Measurements from ENCODE around the gene TTC6. TPM values are rescaled to one million over a fixed set of nuclear protein-coding genes. Genes with fewer than 3 reads are reported as not detected.
A peak's percentile ranks its signal among the peaks of the same experiment; 100 is the strongest.

Gene TTC6
- total RNA-seq, 1 experiment from 2014 or later = 0.06 TPM

DNA sequence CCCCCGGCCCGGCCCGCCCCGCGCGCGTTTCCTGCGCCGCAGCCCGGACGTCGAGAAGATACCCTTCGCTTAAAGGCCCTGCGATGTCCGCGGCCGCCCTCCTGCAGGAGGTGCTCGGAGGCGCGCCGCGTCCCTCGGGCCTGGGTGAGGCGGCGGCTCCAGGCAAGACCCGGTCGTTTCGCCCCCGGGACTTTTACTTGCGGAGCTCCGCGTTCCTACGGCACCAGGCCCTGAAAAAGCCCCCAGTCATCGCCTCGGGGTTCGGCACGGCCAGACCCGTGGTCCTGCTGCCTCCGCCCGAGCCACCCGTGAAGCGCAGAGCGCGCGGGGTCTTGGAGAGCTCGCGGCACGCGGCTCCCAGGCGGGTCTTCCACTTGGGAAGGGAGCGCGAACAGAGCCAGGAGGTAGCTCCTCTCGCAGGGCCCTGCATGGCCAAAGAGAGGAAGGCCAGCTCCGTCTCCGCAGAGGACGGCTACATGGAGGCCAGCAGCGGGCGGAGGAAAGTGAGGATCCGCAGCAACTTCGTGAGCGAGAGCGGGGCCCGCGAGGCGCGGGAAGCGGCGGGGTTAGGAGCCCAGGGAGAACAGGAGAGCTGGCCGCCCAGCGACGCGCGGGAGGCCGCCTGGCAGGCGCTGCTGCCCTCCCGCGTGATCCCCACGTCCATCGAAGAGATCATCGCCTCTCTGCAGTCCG lies 26.9 kb downstream of the TTC6 start:
- Histone ChIP-seq H3K4me3 (no peak overlapping the region), H3K27me3 (no peaks in the 10 kb centered on the region), H3K4me1 (no peaks in the 10 kb centered on the region), H3K27ac (no peak overlapping the region), H3K9me3 (replicated peaks) (no peaks in the 10 kb centered on the region), H3K36me3 (no peaks in the 10 kb centered on the region)
- no peak for DNase-seq

DNA sequence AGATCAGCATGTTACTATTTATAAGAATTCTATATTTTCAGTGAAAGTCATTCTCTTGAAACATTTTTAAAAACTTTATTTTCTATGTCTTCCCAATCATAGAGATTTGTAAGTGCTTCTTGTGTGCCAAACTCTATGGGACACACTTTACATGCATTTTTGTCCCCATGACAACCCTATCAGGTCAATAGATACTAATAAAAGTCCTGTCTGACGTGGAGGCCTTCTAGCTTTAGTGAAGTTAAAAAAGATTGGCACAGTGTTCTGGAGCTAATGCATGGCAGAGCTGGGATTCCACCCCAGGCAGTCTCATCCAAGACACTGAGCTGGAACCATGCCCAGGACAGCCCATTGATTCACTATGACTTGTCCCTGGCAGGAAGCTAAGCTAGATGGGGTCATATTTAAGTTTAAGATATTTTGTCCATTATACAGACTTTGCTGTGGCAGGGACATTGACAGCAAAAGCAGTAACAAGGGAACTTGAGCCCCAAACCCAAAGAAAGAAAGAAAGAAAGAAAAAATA lies 28.1 kb downstream of the TTC6 start:
- no peaks in the 10 kb centered on the region for H3K36me3 ChIP-seq
- no peaks in the 10 kb centered on the region for H3K4me1 ChIP-seq
- no peaks in the 10 kb centered on the region for H3K9me3 ChIP-seq (replicated peaks)
- DNase-seq = no peak
- H3K27me3 ChIP-seq = no peaks in the 10 kb centered on the region
- no peak overlapping the region for H3K27ac ChIP-seq
- no peak overlapping the region for H3K4me3 ChIP-seq

DNA sequence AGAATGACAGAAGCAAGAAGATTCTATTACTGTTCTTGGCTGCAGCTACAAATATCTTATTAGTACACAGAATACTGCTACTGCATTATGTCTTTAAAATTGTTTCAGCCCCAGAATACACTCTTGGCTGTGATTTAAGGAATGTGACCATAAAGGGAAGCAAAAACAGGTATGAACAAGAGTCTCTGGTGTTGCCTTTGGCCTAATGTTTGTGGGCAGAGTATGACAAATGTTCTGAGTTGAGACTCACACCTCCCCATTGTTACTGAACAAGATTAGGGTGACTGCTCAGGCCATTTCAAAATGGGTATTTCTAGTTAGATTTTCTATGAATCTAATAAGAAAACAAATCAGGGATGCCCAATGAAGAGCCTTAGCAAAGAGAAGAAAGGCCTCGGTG lies 28.5 kb downstream of the TTC6 start:
- H3K4me3 ChIP-seq = no peak overlapping the region
- no peak overlapping the region for H3K27ac ChIP-seq
- no peaks in the 10 kb centered on the region for H3K4me1 ChIP-seq
- H3K36me3 ChIP-seq = no peaks in the 10 kb centered on the region
- DNase-seq = no peak
- no peaks in the 10 kb centered on the region for H3K9me3 ChIP-seq (replicated peaks)
- H3K27me3 ChIP-seq = no peaks in the 10 kb centered on the region

DNA sequence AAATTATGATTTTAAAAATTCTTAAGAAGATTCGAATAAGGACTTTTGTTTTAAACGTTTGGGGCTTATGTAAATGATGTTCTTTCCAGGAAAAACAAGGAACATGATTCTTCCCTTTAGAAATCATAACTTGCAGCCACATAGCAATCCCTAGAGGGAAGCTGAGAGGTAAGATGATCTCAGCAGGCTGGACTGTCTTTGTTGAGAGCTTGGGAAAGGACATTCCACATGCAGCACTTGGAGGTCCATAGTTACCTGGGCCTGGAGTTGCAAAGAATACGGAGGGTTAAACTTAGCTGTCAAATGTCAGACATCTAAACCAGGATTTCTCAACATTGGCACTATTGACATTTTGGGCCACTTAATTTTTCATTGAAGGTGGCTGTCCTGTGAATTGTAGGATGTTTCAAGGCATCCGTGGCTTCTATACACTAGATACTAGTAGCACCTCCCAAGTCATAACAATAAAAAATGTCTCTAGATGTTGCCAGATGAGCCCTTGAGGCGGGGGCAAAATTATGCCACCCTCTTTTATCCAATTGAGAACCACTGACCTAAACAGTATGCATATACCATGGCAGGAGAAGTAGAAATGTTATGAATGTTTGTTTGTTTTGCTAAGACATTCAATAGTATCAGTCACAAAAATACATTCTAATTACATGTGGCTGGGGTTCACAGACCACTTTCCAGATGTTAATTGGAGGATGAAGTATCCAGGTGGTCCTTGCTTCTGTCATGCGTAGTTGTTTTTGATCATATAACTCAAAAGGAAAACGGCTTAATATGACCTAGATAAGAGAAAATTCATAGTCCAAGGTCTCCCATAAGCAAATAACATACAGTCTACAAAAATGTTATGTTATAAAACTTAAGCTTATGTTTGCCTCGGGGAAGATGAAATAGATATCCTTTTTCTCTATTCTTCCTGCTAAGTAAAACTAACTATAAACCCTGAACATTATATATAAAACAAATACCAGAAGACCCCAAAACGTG lies 30.5 kb downstream of the TTC6 start:
- H3K9me3 ChIP-seq (replicated peaks) = no peaks in the 10 kb centered on the region
- H3K36me3 ChIP-seq = no peaks in the 10 kb centered on the region
- no peak for DNase-seq
- no peaks in the 10 kb centered on the region for H3K4me1 ChIP-seq
- no peak overlapping the region for H3K27ac ChIP-seq
- H3K4me3 ChIP-seq = no peak overlapping the region
- no peaks in the 10 kb centered on the region for H3K27me3 ChIP-seq

DNA sequence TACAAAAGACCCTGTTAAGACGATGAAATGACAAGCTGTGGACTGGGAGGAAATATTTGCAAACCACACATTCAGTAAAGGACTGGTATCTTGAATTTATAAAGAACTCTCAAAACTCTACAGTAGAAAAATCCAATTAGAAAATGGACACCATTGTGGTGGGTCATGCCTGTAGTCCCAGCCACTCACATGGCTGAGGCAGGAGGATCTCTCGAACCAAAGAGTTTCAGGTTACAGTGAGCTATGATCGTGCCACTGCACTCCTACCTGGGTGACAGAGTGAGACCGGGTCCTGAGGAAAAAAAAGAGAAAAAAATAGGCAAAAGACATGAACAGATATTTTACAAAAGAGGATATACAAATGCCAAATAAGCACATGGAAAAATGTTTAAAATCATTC lies 41.9 kb downstream of the TTC6 start:
- no peak overlapping the region for H3K27ac ChIP-seq
- H3K27me3 ChIP-seq = no peaks in the 10 kb centered on the region
- peak in 1 of 2 experiments; percentile 20 for DNase-seq
- no peaks in the 10 kb centered on the region for H3K4me1 ChIP-seq
- H3K36me3 ChIP-seq = no peaks in the 10 kb centered on the region
- no peaks in the 10 kb centered on the region for H3K9me3 ChIP-seq (replicated peaks)
- no peak overlapping the region for H3K4me3 ChIP-seq

DNA sequence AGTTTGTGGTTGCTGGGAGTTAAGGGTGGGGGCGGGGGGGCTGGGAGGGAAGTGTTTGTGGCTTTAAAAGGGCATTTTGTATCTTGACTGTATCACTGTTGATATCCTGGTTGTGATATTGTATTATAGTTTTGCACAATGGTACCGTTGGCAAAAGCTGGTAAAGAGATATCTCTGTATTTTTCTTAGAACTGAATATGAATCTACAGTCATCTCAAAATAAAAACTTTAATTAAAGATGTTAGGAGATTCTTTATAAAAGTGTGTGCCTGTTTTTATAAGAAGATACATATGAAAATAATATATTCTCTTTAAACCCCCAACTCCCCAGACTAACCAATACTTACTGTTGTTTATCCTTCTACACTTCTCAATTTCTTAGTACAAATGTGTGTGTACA lies 43.2 kb downstream of the TTC6 start:
- Histone ChIP-seq H3K36me3 (no peaks in the 10 kb centered on the region), H3K9me3 (replicated peaks) (no peaks in the 10 kb centered on the region), H3K27me3 (no peaks in the 10 kb centered on the region), H3K4me1 (peaks cover 4% of the 10 kb centered on the region), H3K27ac (no peak overlapping the region), H3K4me3 (no peak overlapping the region)
- no peak for DNase-seq

DNA sequence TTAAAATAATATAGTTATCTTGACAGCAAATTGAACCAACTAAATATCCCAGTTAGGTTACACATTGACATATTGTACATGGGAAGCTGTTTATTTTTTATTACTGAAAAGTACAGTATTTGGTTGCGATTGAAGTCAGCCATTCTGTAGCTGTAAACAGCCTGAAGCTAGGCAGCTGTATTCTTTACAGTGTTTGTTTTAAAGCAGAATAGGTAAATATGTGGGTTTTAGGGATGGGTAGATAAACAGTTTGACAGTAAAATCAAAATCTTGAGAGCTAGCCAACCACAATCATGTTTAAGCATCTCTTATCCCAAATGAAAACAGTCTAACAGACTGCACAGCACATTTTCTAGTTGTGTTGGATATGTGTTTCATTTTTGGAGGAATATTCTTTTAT lies 45.7 kb downstream of the TTC6 start:
- no peak overlapping the region for H3K27ac ChIP-seq
- DNase-seq = peak in 1 of 2 experiments; percentile 9
- H3K4me1 ChIP-seq = peaks cover 12% of the 10 kb centered on the region
- H3K4me3 ChIP-seq = no peak overlapping the region
- H3K36me3 ChIP-seq = no peaks in the 10 kb centered on the region
- H3K27me3 ChIP-seq = no peaks in the 10 kb centered on the region
- H3K9me3 ChIP-seq (replicated peaks) = no peaks in the 10 kb centered on the region

DNA sequence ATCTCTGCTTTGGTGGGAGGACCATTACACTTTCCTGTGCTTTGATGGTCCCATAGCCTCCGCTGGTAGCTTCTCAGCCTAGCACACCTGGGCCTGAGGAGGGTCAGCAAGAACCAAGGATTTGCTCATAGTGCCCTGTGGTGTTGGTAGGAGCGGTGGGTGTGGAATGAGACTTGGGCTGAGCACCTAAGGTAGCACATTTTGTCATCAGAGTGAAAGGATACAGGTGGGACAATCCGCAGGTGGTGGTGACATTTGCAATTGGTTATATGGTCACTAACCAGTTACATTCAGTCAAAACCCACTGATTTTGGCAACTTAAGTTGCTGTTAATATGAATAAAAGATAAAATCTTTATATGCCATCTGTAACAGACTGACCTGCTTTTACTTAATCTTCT lies 46.7 kb downstream of the TTC6 start:
- Histone ChIP-seq H3K4me1 (peaks cover 12% of the 10 kb centered on the region), H3K36me3 (no peaks in the 10 kb centered on the region), H3K27me3 (no peaks in the 10 kb centered on the region), H3K27ac (no peak overlapping the region), H3K4me3 (no peak overlapping the region), H3K9me3 (replicated peaks) (no peaks in the 10 kb centered on the region)
- no peak for DNase-seq

DNA sequence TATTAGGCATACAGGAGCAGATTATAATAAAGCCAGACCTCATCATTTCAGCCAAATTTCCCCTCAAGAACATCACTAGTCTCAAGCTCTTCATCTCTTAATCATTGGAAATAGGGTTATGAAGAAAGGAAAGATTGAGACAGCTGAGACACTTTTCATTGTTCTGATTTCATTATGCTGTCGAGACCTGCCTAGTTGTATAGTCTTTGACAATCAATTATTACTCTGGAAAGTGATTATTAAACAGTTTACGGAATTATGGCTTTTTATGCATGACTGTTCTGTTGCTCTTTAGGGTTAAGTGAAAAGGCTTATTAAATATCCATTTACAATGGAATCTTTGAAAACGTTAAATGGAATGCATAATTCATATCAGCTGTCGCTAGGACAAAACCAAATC lies 48.3 kb downstream of the TTC6 start:
- peaks cover 12% of the 10 kb centered on the region for H3K4me1 ChIP-seq
- peak overlapping the region; percentile 8; the same call in 1 of the 2 replicates for H3K27ac ChIP-seq
- H3K9me3 ChIP-seq (replicated peaks) = no peaks in the 10 kb centered on the region
- no peak for DNase-seq
- H3K4me3 ChIP-seq = no peak overlapping the region
- H3K27me3 ChIP-seq = no peaks in the 10 kb centered on the region
- H3K36me3 ChIP-seq = no peaks in the 10 kb centered on the region

Other genes with a start within 250 kb of the TTC6 start
- gene FOXA1, start 380 bp upstream of the TTC6 start, total RNA-seq (2014; rRNA removed; shearing (Covaris generic)) = 1.5 and 2.5 TPM in 2 replicates

Data from SJCRH30 (cell line).